ENCODE results near the gene MARK1.
"Not testable (repeated sequence)": the region's sequence is repeated elsewhere in the genome, so short reads cannot be mapped to it uniquely, and the experiment has no call there.

Gene MARK1

GRCh38 chr1:220611100-220611499 lies 83.2 kb downstream of the MARK1 start:
- not testable (repeated sequence) for DNase-seq (ENCODE audit: low read depth in 2 of 2)

DNA sequence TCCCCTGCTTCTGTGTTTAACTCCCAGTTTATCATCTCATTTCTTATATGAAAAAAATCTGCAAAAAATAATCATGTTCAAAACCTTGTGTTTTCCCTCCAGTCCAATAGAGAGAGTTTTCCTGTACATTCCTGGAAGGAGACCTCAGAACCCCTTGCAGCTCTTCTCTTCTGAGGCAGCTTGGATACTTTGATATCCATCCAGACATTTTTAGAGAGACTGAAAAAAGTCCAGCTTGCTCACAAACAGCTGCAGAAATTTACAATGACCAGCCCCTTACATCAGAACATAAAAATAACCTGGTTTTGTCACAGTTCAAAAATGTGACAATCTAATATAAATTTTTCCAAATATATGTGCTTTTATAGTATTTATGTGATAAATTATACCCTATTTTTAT lies 88.9 kb downstream of the MARK1 start:
- DNase-seq (ENCODE audit: low read depth in 2 of 2) = no peak

GRCh38 chr1:220628431-220628830 lies 100.5 kb downstream of the MARK1 start:
- DNase-seq (ENCODE audit: low read depth in 2 of 2) = no peak

- DNase-seq (ENCODE audit: low read depth in 2 of 2) = no peak
Observed at GRCh38 chr1:220631238-220631815, 103.4 kb downstream of the MARK1 start.

GRCh38 chr1:220637759-220638158 lies 109.8 kb downstream of the MARK1 start:
- no peak for DNase-seq (ENCODE audit: low read depth in 2 of 2)

- DNase-seq (ENCODE audit: low read depth in 2 of 2) = no peak
Observed at GRCh38 chr1:220642285-220642684, 114.3 kb downstream of the MARK1 start.

DNA sequence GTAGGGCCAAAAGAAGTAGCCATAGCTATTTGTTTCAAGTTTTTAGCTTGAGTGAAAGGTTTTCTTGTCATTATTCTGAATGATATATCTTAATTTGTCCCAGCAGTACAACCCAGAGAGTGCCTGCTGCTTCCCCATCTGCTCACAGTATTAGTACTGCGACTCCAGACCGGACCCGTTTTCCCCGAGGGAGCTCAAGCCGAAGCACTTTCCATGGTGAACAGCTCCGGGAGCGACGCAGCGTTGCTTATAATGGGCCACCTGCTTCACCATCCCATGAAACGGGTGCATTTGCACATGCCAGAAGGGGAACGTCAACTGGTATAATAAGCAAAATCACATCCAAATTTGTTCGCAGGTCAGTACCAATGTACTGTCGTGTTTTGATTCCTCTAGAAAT lies 125.1 kb downstream of the MARK1 start:
- no peak for DNase-seq (ENCODE audit: low read depth in 2 of 2)

DNA sequence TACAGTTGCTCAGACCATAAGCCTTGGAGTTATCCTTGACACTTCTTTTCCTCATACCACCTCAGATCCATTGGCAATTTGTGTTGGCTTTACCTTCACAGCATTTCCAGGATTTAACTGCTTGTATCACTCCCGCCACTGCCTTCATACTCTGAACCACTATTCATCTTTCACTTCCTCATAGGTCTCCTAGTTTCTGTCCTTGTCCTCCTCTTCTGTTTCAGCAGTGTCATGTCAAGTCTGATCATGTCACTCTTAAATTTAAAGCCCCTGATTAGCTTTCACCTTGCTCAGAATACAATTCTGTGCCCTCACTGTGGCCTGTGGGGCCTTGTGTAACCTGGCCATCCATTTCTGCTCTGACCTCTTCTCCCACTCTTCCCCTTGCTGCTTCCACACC lies 127.6 kb downstream of the MARK1 start:
- no peak for DNase-seq (ENCODE audit: low read depth in 2 of 2)

DNA sequence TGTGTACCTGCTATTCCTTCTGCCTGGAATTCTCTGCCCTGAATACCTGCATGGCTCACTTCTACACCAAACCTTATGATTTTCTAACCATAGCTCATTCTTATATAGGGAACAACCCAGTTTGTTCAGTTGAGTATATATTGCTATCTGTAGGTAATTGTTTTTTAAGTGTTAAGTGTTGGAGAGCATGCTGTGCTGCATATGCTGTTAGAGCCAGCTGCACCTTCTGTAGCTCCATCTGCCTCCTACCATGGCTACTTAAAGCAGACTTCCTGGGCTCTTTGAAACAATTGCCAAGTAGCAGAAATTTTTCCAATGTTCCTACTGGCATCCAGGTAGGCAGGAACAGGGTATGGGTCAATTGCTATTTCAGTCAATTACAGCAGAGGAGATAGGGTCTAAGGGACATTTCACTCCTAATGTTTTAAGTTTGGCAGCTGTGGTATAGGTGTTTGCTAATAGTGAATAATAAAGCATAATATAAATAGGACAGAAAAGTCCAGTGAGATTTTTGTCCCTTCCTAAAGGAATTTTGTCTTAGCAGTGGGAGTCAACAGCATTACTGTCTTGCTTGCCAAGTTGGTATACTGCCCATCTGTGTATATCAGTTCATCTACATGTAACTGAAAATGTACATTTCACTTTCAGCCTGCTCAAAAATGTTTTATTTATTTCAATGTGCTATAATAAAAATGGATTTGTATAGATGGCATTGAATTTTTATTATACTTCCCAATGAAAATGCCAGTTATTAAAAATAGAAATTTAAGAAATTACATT lies 128.2 kb downstream of the MARK1 start:
- DNase-seq (ENCODE audit: low read depth in 2 of 2) = no peak

GRCh38 chr1:220666349-220666748 lies 138.4 kb downstream of the MARK1 start:
- DNase-seq (ENCODE audit: low read depth in 2 of 2) = no peak

DNA sequence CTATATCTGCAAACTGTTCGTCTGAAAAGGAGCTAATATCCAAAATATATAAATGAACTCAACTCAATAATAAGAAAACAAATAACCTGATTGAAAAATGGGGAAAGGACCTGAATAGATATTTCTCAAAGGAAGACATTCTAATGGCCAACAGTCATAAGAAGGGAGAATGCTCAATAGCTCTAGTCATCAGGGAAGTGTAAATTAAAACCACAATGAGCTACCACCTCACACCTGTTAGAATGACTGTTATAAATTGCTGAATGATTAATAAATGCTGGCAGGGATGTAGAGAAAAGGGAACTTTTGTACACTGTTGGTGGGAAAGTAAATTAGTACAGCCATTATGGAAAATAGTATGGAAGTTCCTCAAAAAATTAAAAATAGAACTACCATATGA lies 141.1 kb downstream of the MARK1 start:
- no peak for DNase-seq (ENCODE audit: low read depth in 2 of 2)

- DNase-seq (ENCODE audit: low read depth in 2 of 2) = no peak
Observed at GRCh38 chr1:220670365-220670764, 142.4 kb downstream of the MARK1 start.

DNA sequence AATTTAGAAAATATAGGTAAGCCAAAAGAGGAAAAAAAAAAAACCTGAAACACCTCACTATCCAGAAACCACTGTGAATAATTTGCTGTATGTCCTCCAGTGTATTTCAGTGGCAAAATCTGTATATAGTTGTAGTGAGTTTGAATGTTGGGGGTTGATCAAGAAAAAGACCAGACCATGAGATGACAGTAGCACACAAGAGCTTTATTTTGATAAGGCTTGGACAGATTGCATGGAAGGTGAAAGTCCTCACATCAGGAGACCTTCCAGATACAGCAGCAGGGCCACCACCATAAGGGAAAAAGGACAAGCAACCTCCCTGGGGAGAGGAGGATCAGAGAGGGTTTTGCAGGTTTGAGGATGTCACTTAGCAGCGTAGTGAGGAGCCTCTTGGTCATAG lies 146.0 kb downstream of the MARK1 start:
- DNase-seq (ENCODE audit: low read depth in 2 of 2) = no peak

GRCh38 chr1:220677251-220677650 lies 149.3 kb downstream of the MARK1 start:
- DNase-seq (ENCODE audit: low read depth in 2 of 2) = no peak

- no peak for DNase-seq (ENCODE audit: low read depth in 2 of 2)
Observed at GRCh38 chr1:220680085-220680687, 152.2 kb downstream of the MARK1 start.

- no peak for DNase-seq (ENCODE audit: low read depth in 2 of 2)
Observed at GRCh38 chr1:220681220-220681880, 153.4 kb downstream of the MARK1 start.

- no peak for DNase-seq (ENCODE audit: low read depth in 2 of 2)
Observed at GRCh38 chr1:220682901-220683576, 155.1 kb downstream of the MARK1 start.

DNA sequence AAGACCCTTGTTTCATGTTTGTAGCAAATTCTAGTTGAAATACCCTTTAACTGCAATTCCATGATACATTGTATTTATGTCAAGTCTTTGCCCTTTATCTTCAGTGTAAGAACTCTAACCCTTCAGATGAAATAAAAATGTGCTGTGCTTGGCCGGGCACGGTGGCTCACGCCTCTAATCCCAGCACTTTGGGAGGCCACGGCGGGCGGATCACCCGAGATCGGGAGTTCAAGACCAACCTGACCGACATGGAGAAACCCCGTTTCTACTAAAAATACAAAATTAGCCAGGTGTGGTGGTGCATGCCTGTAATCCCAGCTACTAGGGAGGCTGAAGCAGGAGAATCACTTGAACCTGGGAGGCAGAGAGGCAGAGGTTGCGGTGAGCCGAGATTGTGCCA lies 155.8 kb downstream of the MARK1 start:
- DNase-seq (ENCODE audit: low read depth in 2 of 2) = not testable (repeated sequence)

DNA sequence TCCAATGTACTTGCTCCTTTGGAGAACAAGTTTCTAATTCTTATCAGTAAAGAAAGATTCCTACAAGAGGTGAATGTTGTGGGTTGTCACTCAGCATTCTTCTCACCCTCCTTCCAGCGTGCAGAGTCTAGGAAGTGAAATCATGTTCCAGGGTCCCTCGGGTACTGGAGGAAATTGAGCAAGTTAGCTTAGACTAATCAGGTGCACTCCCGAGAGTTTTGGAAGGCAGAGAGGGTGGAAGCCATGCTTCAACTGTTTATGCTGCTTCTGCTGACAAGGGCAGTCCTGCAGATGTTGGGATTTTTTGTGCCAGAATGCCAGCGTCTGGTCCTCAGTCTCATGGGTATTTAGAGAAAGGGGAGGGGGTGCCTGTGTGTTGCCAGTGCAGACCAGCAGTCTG lies 157.0 kb downstream of the MARK1 start:
- no peak for DNase-seq (ENCODE audit: low read depth in 2 of 2)

GRCh38 chr1:220685879-220686278 lies 157.9 kb downstream of the MARK1 start:
- DNase-seq (ENCODE audit: low read depth in 2 of 2) = no peak

DNA sequence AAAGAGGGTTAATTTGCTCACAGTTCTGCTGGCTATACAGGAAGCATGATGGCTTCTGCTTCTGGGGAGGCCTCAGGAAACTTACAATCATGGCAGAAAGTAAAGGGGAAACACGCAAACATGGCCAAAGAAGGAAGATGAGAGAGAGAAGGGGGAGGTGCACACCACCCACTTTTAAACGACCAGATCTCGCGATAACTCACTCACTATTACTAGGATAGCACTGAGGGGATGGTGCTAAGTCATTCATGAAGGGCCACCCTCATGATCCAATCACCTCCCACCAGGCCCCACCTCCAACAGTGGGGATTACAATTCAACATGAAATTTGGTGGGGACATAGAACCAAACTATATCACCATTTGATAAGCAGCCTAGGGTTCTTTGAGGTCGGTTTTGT lies 159.9 kb downstream of the MARK1 start:
- DNase-seq (ENCODE audit: low read depth in 2 of 2) = no peak

DNA sequence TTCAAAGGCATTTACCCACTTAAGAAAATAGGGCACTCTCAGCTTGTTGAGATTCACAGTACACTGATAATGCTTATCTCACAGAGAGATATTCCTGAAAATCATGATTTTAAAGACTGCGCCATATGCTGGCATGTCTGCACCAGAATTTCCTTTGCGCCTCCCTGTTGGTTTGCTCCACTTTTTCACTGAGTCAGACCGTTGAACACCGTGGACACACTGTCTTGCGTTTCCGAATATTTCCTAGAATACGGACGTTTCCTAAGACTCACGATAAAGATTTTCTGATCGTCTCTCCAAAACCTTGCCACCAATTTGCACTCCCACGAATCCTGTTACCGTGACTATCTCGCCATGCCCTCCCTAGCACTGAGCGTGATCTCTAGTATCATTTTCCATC lies 161.7 kb downstream of the MARK1 start:
- DNase-seq (ENCODE audit: low read depth in 2 of 2) = no peak

Measured in stimulated activated CD4-positive, alpha-beta T cell treated with anti-CD3 and anti-CD28 coated beads, Interleukin-15, amount 100 ng/mL, for 48 hours (primary cell).